NCI-H345 (cell line): Measurements from ENCODE around the gene SHISA6.

ENCODE experiments used
- DNase-seq: peaks from one replicate; lab custom pipeline; 2025; lab: John Stamatoyannopoulos, UW

The SHISA6 gene

GRCh38 chr17:11353601-11354000, 112.6 kb downstream of the SHISA6 start:
- DNase-seq, result no peak

- no peak for DNase-seq
Observed at GRCh38 chr17:11356371-11356770, 115.4 kb downstream of the SHISA6 start.

GRCh38 chr17:11363565-11364117, 122.6 kb downstream of the SHISA6 start:
- DNase-seq, result no peak

- no peak for DNase-seq
Observed at GRCh38 chr17:11366272-11366850, 125.3 kb downstream of the SHISA6 start.

- no peak for DNase-seq
Observed at GRCh38 chr17:11369575-11369974, 128.6 kb downstream of the SHISA6 start.

GRCh38 chr17:11372692-11373091, 131.7 kb downstream of the SHISA6 start:
- DNase-seq, result no peak

GRCh38 chr17:11378506-11378905, 137.5 kb downstream of the SHISA6 start:
- DNase-seq, result no peak

GRCh38 chr17:11380761-11381160, 139.7 kb downstream of the SHISA6 start:
- no peak for DNase-seq

- DNase-seq, result peak; percentile 72
Observed at GRCh38 chr17:11383157-11383556, 142.1 kb downstream of the SHISA6 start.

GRCh38 chr17:11384131-11384530, 143.1 kb downstream of the SHISA6 start:
- no peak for DNase-seq

- no peak for DNase-seq
Observed at GRCh38 chr17:11387610-11388009, 146.6 kb downstream of the SHISA6 start.

GRCh38 chr17:11388054-11388453, 147.0 kb downstream of the SHISA6 start:
- DNase-seq, result no peak

- no peak for DNase-seq
Observed at GRCh38 chr17:11389583-11389982, 148.6 kb downstream of the SHISA6 start.

- no peak for DNase-seq
Observed at GRCh38 chr17:11391134-11391533, 150.1 kb downstream of the SHISA6 start.

GRCh38 chr17:11404431-11405276, 163.6 kb downstream of the SHISA6 start:
- DNase-seq, result peak; percentile 12

GRCh38 chr17:11406716-11407115, 165.7 kb downstream of the SHISA6 start:
- DNase-seq, result peak; percentile 24

GRCh38 chr17:11412654-11413053, 171.6 kb downstream of the SHISA6 start:
- DNase-seq, result no peak

GRCh38 chr17:11418342-11418741, 177.3 kb downstream of the SHISA6 start:
- no peak for DNase-seq

GRCh38 chr17:11430751-11431150, 189.7 kb downstream of the SHISA6 start:
- DNase-seq, result no peak

GRCh38 chr17:11438673-11439072, 197.7 kb downstream of the SHISA6 start:
- no peak for DNase-seq

- DNase-seq, result no peak
Observed at GRCh38 chr17:11441004-11441403, 200.0 kb downstream of the SHISA6 start.

- DNase-seq, result no peak
Observed at GRCh38 chr17:11446316-11446715, 205.3 kb downstream of the SHISA6 start.

- DNase-seq, result no peak
Observed at GRCh38 chr17:11454096-11454495, 213.1 kb downstream of the SHISA6 start.
